ENCODE measurements around the gene TMEM231. TPM values are rescaled to one million over a fixed set of nuclear protein-coding genes. Genes with fewer than 3 reads are reported as not detected.

The TMEM231 gene
- total and polyA plus RNA-seq, 9 of the 15 experiments (the other 6 are each of a cell fraction or from before 2014, with no cell fraction given), result 1.6 to 27.6 (median 9.1) TPM

DNA sequence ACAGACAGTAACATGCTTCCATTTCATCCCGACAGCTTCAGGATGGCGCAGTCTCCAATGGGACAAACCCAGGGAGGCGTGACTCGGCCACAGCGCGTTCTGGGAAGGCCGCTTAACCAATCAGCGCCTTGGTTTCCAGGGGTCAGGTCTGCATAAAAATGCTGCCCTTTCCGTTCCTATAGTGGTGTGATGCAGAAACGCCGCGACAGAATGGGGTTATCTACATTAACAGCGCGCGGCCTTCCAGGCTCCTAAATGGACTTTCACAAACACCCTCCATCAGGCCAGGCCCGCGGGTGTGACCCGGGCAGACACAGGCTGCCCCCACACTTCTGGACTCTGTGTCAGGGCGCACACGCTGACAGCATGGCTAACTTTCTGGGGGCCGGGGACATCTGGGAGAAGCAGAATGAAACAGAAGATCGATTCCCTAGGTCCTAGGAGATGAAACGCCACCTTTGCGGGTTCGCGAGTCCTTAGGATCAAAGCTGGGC lies 792 bp downstream of the TMEM231 start (continued):
- peak; percentile 30 for TF ChIP-seq FOS (IDR thresholded peaks at IDR 0.05; ENCODE audit: extremely low read depth, insufficient read length)
- no peak for TF ChIP-seq PYGO2 (tag; IDR thresholded peaks at IDR 0.05)
- no peak for TF ChIP-seq ESRRB (CRISPR knock-in tag; IDR thresholded peaks at IDR 0.05; ENCODE audit: borderline replicate concordance)
- no peak for TF ChIP-seq SMARCA5 (IDR thresholded peaks at IDR 0.05)
- peak; percentile 88 for TF ChIP-seq NR2C1 (IDR thresholded peaks at IDR 0.05)
- peak; percentile 91 for TF ChIP-seq NR2C1 (tag; IDR thresholded peaks at IDR 0.05)
- TF ChIP-seq GTF2E2 (tag; IDR thresholded peaks at IDR 0.05), result 0 out of 2 replicates have a peak, but pooled peaks have one; percentile 69
- peak; percentile 95 for TF ChIP-seq CREB1 (IDR thresholded peaks at IDR 0.05)
- TF ChIP-seq CREB1 (CRISPR knock-in tag; IDR thresholded peaks at IDR 0.05), result peak; percentile 95
- peak; percentile 99 for TF ChIP-seq CREM (IDR thresholded peaks at IDR 0.05; ENCODE audit: low read depth)

DNA sequence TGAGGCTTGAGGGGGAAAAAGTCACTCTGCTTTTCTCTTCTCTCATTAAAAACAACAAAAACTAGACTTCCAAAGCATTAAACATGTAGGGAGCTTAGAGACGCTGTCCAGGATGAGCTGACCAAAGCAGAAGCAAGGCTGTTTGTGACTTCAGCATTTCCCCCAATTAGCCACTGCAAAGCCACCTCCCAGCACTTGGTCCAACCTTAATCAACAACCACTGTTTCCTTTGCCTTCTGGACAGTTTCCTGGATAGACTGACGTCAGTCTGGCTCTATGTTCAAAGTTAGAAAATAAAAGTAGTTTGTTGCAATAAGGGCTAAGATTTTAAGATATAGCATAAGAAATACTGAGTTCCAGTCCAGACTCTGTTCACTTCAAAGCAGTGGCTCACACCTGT lies 3.1 kb downstream of the TMEM231 start:
- CTCF ChIA-PET (ENCODE audit: low intra/inter-chr PET ratio), result no interaction called here
- H3K79me2 ChIP-seq (ENCODE audit: control insufficient read depth, insufficient read depth, low read length), result peaks cover 11% of the 10 kb centered on the region; the same call in 1 of the 3 replicates
- TF ChIP-seq RCOR1 (IDR thresholded peaks at IDR 0.05; ENCODE audit: borderline replicate concordance in 1 of 2, low read depth in 2 of 2, low read length in 2 of 2), result no peak
- no peak for TF ChIP-seq ZNF347 (CRISPR knock-in tag; IDR thresholded peaks at IDR 0.05; ENCODE audit: low read depth)
- no peak for TF ChIP-seq ELF4 (CRISPR knock-in tag; IDR thresholded peaks at IDR 0.05)
- TF ChIP-seq SETDB1 (IDR thresholded peaks at IDR 0.05; ENCODE audit: low read length), result no peak
- TF ChIP-seq ZNF239 (CRISPR knock-in tag; IDR thresholded peaks at IDR 0.05), result no peak
- no peaks in the 10 kb centered on the region for H3K9me3 ChIP-seq (replicated peaks; ENCODE audit: control insufficient read depth, insufficient read depth, low read depth, low read length)
- H3K4me3 ChIP-seq, result no peak overlapping the region
- BruUV-seq (replicated peaks), result no TSS peak
- FAIRE-seq, result no peak
- no peak overlapping the region for H3K4me2 ChIP-seq (ENCODE audit: insufficient read depth, low read length)
- H4K20me1 ChIP-seq (replicated peaks; ENCODE audit: control insufficient read depth, insufficient read depth, low read length), result no peaks in the 10 kb centered on the region
- H3K9ac ChIP-seq (ENCODE audit: insufficient read depth in 1 of 2, low read depth in 2 of 2, low read length in 2 of 2), result no peak overlapping the region
- H3K9me1 ChIP-seq (ENCODE audit: control insufficient read depth, insufficient read depth, low read length), result no peaks in the 10 kb centered on the region
- in situ Hi-C loops (cut with MboI) (no loop called here), intact Hi-C loops (cut with micrococcal nuclease) (no loop called here)
- POLR2A ChIA-PET, result no interaction called here
- H3K4me1 ChIP-seq (replicated peaks in 1 of 2; ENCODE audit: control insufficient read depth in 2 of 2, insufficient read depth in 2 of 2, low read length in 2 of 2), result peaks cover 5 to 17% of the 10 kb centered on the region in 2 experiments; a peak in 4 of 5 replicates
- no peaks in the 10 kb centered on the region; the same call in 2 of the 3 replicates for H3K36me3 ChIP-seq (ENCODE audit: control insufficient read depth, insufficient read depth, low read length)
- no peak for ATAC-seq
- DNase-seq (ENCODE audit: extremely low read depth in 1 of 4, low spot score in 3 of 4), result no peak
- H3K27me3 ChIP-seq (ENCODE audit: control insufficient read depth in 2 of 2, insufficient read depth in 2 of 2, low read length in 2 of 2), result no peaks in the 10 kb centered on the region
- WGBS (ENCODE audit: insufficient coverage, low coverage, missing lambda C conversion rate), result 60% methylated on average over 2 of the region's 2 CpGs
- H3K27ac ChIP-seq (ENCODE audit: extremely low read depth, low read depth, low read length), result no peak overlapping the region
- H2AFZ ChIP-seq (ENCODE audit: low read depth, low read length), result no peak overlapping the region
